ENCODE data around the gene UTS2R.
"Not testable (repeated sequence)": the region's sequence is repeated elsewhere in the genome, so short reads cannot be mapped to it uniquely, and the experiment has no call there.

The UTS2R gene

GRCh38 chr17:82375359-82376041 is 3.9 kb downstream of the UTS2R start:
- DNase-seq (ENCODE audit: low read depth in 2 of 2), result no peak

- DNase-seq (ENCODE audit: low read depth in 2 of 2), result no peak
These were observed 4.6 kb downstream of the UTS2R start for GRCh38 chr17:82376042-82376730.

GRCh38 chr17:82377294-82377693 is 5.7 kb downstream of the UTS2R start:
- DNase-seq (ENCODE audit: low read depth in 2 of 2), result not testable (repeated sequence)

GRCh38 chr17:82377924-82378740 is 6.6 kb downstream of the UTS2R start:
- no peak for DNase-seq (ENCODE audit: low read depth in 2 of 2)

- DNase-seq (ENCODE audit: low read depth in 2 of 2), result no peak
These were observed 7.1 kb downstream of the UTS2R start for GRCh38 chr17:82378741-82379021.

GRCh38 chr17:82380860-82381702 is 9.5 kb downstream of the UTS2R start:
- DNase-seq (ENCODE audit: low read depth in 2 of 2), result no peak

- not testable (repeated sequence) for DNase-seq (ENCODE audit: low read depth in 2 of 2)
These were observed 10.1 kb downstream of the UTS2R start for GRCh38 chr17:82381703-82382009.

- DNase-seq (ENCODE audit: low read depth in 2 of 2), result not testable (repeated sequence)
These were observed 10.8 kb downstream of the UTS2R start for GRCh38 chr17:82382220-82382932.

- no peak for DNase-seq (ENCODE audit: low read depth in 2 of 2)
These were observed 11.3 kb downstream of the UTS2R start for GRCh38 chr17:82382933-82383255.

GRCh38 chr17:82383411-82383810 is 11.8 kb downstream of the UTS2R start:
- DNase-seq (ENCODE audit: low read depth in 2 of 2), result no peak

GRCh38 chr17:82384051-82384729 is 12.6 kb downstream of the UTS2R start:
- DNase-seq (ENCODE audit: low read depth in 2 of 2), result no peak

- no peak for DNase-seq (ENCODE audit: low read depth in 2 of 2)
These were observed 13.3 kb downstream of the UTS2R start for GRCh38 chr17:82384730-82385481.

GRCh38 chr17:82385559-82386254 is 14.1 kb downstream of the UTS2R start:
- no peak for DNase-seq (ENCODE audit: low read depth in 2 of 2)

GRCh38 chr17:82386255-82386831 is 14.8 kb downstream of the UTS2R start:
- DNase-seq (ENCODE audit: low read depth in 2 of 2), result no peak

GRCh38 chr17:82386881-82387704 is 15.5 kb downstream of the UTS2R start:
- DNase-seq (ENCODE audit: low read depth in 2 of 2), result no peak

- no peak for DNase-seq (ENCODE audit: low read depth in 2 of 2)
These were observed 16.1 kb downstream of the UTS2R start for GRCh38 chr17:82387705-82388106.

GRCh38 chr17:82388223-82388921 is 16.8 kb downstream of the UTS2R start:
- DNase-seq (ENCODE audit: low read depth in 2 of 2), result no peak

GRCh38 chr17:82388922-82389283 is 17.3 kb downstream of the UTS2R start:
- no peak for DNase-seq (ENCODE audit: low read depth in 2 of 2)
